Natural killer cell (primary cell): ENCODE measurements around the gene CHCHD4. TPM values are rescaled to one million over a fixed set of nuclear protein-coding genes. Genes with fewer than 3 reads are reported as not detected.

ENCODE experiments used
- ATAC-seq, 3 donors: fragments of 150-1000 bp in 2 of 3; fragments of 200-7000 bp in 1 of 3; cut with Tn5 transposase; 1 replicate in 1 of 3; 2 replicates in 2 of 3; pipeline ENCODE4 v1.10.0; 2021; ENCODE audit warnings: mild to moderate bottlenecking in 2 of 3, moderate library complexity in 2 of 3
- DNase-seq, 2 donors: peaks; one replicate each; pipeline versions ENCODE4 v3.0.0 to v3.0.0-alpha.2; 2013 to 2021; ENCODE audit warnings: mixed read lengths in 1 of 2
- H3K27ac ChIP-seq: one replicate; pipeline ENCODE4 v1.5.1; 2013; ENCODE audit warnings: mild to moderate bottlenecking, low read length
- H3K27me3 ChIP-seq: one replicate; pipeline ENCODE4 v1.6.1; 2013; ENCODE audit warnings: low read length; ENCODE audit not compliant: control insufficient read depth, insufficient read depth
- H3K36me3 ChIP-seq: one replicate; pipeline ENCODE4 v1.6.1; 2013; ENCODE audit warnings: low read length; ENCODE audit not compliant: control insufficient read depth, insufficient read depth
- H3K4me1 ChIP-seq: one replicate; pipeline ENCODE4 v1.6.1; 2013; ENCODE audit warnings: low read length; ENCODE audit not compliant: control insufficient read depth, insufficient read depth
- H3K4me3 ChIP-seq: one replicate; pipeline ENCODE4 v1.5.1; 2013; ENCODE audit warnings: low read length
- H3K9me3 ChIP-seq: one replicate; pipeline ENCODE4 v1.6.1; 2013; ENCODE audit warnings: low read length; ENCODE audit not compliant: control insufficient read depth, insufficient read depth
- H3K27ac Mint-ChIP-seq, 2 donors: one replicate each; pipeline ENCODE4 v1.8.0; 2022; ENCODE audit warnings: mild to moderate bottlenecking in 2 of 2, mixed read lengths in 2 of 2, moderate library complexity in 1 of 2
- H3K27me3 Mint-ChIP-seq, 2 donors: one replicate each; pipeline ENCODE4 v1.8.0; 2022; ENCODE audit warnings: low read depth in 2 of 2, mixed read lengths in 2 of 2
- H3K36me3 Mint-ChIP-seq: one replicate; pipeline ENCODE4 v1.8.0; 2022; ENCODE audit warnings: mixed read lengths
- H3K4me1 Mint-ChIP-seq, 2 donors: one replicate each; pipeline ENCODE4 v1.8.0; 2022; ENCODE audit warnings: mixed read lengths in 2 of 2
- H3K4me3 Mint-ChIP-seq: one replicate; pipeline ENCODE4 v1.8.0; 2022; ENCODE audit warnings: mild to moderate bottlenecking, moderate library complexity, mixed read lengths
- H3K9me3 Mint-ChIP-seq, 2 donors: one replicate each; pipeline ENCODE4 v1.8.0; 2022; ENCODE audit warnings: mixed read lengths in 2 of 2
- CTCF ChIP-seq: fragments of 200-600 bp; IDR thresholded peaks from one replicate; pipeline ENCODE4 v1.8.0; 2022; ENCODE audit warnings: antibody characterized with exemption
- WGBS: methylation state at CpG from one replicate; pipeline ENCODE4 v1.1.7; 2013; ENCODE audit warnings: missing lambda C conversion rate; ENCODE audit not compliant: insufficient coverage; 5-methylcytosine and 5-hydroxymethylcytosine counted together
- intact Hi-C: fragments of 100-400 bp; cut with micrococcal nuclease; formaldehyde crosslinking; loops from one replicate; pipeline ENCODE4 v1.14.2; 2022
- total RNA-seq, 4 donors: library from RNA; stranded (reverse); fragments of 120-200 nt in 1 of 4; gene quantifications; one replicate each; pipeline versions ENCODE4 v1.2.3 to v1.2.4, GENCODE V29; 2013 to 2022

Gene CHCHD4
- total RNA-seq, 3 donors from 2014 or later (not counting 1 experiment from before 2014, with no cell fraction given), result 2.1 to 4.3 (median 3.4) TPM

GRCh38 chr3:14126887-14127505 is 2.3 kb upstream of the CHCHD4 start:
- H3K4me1 ChIP-seq, result peaks cover 39% of the 10 kb centered on the region
- H3K36me3 Mint-ChIP-seq, result peaks cover 16% of the 10 kb centered on the region
- ATAC-seq, result no peak
- H3K27ac ChIP-seq, result no peak overlapping the region
- peaks cover 35% of the 10 kb centered on the region for H3K36me3 ChIP-seq
- peak overlapping the region; percentile 92 to 93 for H3K27ac Mint-ChIP-seq
- DNase-seq, result no peak
- H3K9me3 Mint-ChIP-seq, result no peaks in the 10 kb centered on the region
- intact Hi-C loops, result no loop called here
- TF ChIP-seq CTCF, result no peak
- no peak overlapping the region for H3K4me3 ChIP-seq
- H3K4me1 Mint-ChIP-seq, result peaks cover 44 to 60% of the 10 kb centered on the region in 2 donors
- H3K27me3 Mint-ChIP-seq, result no peaks in the 10 kb centered on the region
- peak overlapping the region; percentile 73 for H3K4me3 Mint-ChIP-seq
- H3K9me3 ChIP-seq, result no peaks in the 10 kb centered on the region
- WGBS, result 100% methylated on average over 2 of the region's 5 CpGs
- H3K27me3 ChIP-seq, result no peaks in the 10 kb centered on the region

GRCh38 chr3:14126017-14126886 is 1.6 kb upstream of the CHCHD4 start:
- no peaks in the 10 kb centered on the region for H3K27me3 Mint-ChIP-seq
- Histone ChIP-seq H3K27ac (no peak overlapping the region), H3K4me3 (peak overlapping the region; percentile 97), H3K36me3 (peaks cover 32% of the 10 kb centered on the region), H3K9me3 (no peaks in the 10 kb centered on the region), H3K27me3 (no peaks in the 10 kb centered on the region), H3K4me1 (peaks cover 39% of the 10 kb centered on the region)
- H3K4me3 Mint-ChIP-seq, result peak overlapping the region; percentile 96
- ATAC-seq (no peak), DNase-seq (no peak)
- peaks cover 44 to 60% of the 10 kb centered on the region in 2 donors for H3K4me1 Mint-ChIP-seq
- peak overlapping the region; percentile 92 to 93 for H3K27ac Mint-ChIP-seq
- TF ChIP-seq CTCF, result no peak
- peaks cover 9% of the 10 kb centered on the region for H3K36me3 Mint-ChIP-seq
- WGBS, result 75% methylated on average over 10 of the region's 11 CpGs
- intact Hi-C loops, result no loop called here
- no peaks in the 10 kb centered on the region for H3K9me3 Mint-ChIP-seq

DNA sequence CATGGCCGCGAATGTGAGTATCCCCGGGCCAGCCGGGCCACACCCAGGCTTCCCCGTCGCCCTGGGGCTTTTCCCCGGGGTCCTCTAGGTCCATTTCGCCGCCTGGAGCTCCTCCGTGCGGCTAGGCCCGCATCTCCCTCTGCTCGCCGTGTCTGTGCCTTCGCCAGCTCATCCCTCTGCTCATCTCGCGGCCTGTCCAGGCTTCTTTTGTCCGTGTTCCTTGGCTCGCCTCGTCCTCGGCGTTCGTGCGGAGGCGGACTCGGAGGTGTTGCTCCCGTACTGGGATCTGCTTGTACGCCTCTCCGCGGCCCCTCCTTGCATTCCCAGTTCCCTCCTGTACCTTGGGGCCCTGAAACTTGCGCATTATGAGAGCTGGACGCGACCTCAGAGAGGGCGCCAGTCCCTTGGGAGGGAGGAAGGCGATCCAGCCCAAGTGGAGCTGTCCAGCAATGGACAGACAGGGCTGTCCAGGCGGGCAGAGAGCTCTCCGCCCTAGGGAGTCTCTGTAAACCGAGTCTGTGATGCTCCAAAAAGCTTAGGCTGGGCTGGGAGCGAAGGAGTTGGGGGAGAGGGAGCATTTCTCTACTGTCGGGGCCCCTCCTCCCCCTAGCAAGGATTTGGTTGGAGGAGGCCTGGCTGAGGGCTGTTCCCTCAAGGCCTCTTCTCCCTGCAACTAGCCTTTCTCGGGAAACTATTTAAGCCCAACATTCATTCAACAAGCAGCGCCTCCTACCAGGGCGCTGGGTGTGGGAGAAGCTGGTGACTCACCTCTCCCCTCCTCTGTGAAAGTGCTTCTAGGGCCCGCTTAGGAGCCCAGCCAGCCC is 735 bp upstream of the CHCHD4 start:
- Mint-ChIP-seq H3K4me3 (peak overlapping the region; percentile 96), H3K27me3 (no peaks in the 10 kb centered on the region), H3K9me3 (no peaks in the 10 kb centered on the region), H3K27ac (peak overlapping the region; percentile 92 to 93), H3K36me3 (peaks cover 8% of the 10 kb centered on the region), H3K4me1 (peaks cover 47 to 60% of the 10 kb centered on the region in 2 donors)
- no peaks in the 10 kb centered on the region for H3K27me3 ChIP-seq
- peak overlapping the region; percentile 97 for H3K4me3 ChIP-seq
- no peak for TF ChIP-seq CTCF
- H3K36me3 ChIP-seq, result peaks cover 24% of the 10 kb centered on the region
- ATAC-seq, result peak in 2 of 3 donors; percentile 28 to 52
- under 1% methylated on average over 43 of the region's 44 CpGs for WGBS
- H3K27ac ChIP-seq, result peak overlapping the region; percentile 91
- H3K9me3 ChIP-seq, result no peaks in the 10 kb centered on the region
- intact Hi-C loops, result loop anchor here (1.0 kb wide), 2 partner anchors 17 to 91 kb away; no protein-coding TSS in a partner anchor
- peak; percentile 49 to 70 for DNase-seq
- H3K4me1 ChIP-seq, result peaks cover 39% of the 10 kb centered on the region
